OCI-LY7 (cell line): Measurements from ENCODE around the gene SRSF9. TPM values are rescaled to one million over a fixed set of nuclear protein-coding genes. Genes with fewer than 3 reads are reported as not detected.
"Not testable (repeated sequence)": the region's sequence is repeated elsewhere in the genome, so short reads cannot be mapped to it uniquely, and the experiment has no call there.

ENCODE experiments used
- BruUV-seq: library from RNA; stranded (reverse); fragments of 400-500 nt; replicated peaks from 2 replicates; lab custom pipeline; 2021; lab: Mats Ljungman, UMichigan
- CTCF ChIA-PET: fragments of 300-600 bp; sonication (Branson Sonifier 250); formaldehyde crosslinking; loops from one replicate; lab custom pipeline; 2022; ENCODE audit warnings: antibody characterized with exemption; ENCODE audit not compliant: unreplicated experiment; lab: Charles Lee
- POLR2A ChIA-PET: fragments of 300-600 bp; sonication (Branson Sonifier 250); formaldehyde crosslinking; loops from one replicate; lab custom pipeline; 2022; ENCODE audit warnings: antibody characterized with exemption; lab: Charles Lee
- DNase-seq: peaks from one replicate; pipeline ENCODE4 v3.0.0-alpha.2; 2015; ENCODE audit warnings: low spot score
- H2AFZ ChIP-seq: fragments of 200-600 bp; sonication (generic), shearing (Covaris generic); 2 replicates; pipeline ENCODE4 v1.6.1; 2014; ENCODE audit warnings: mild to moderate bottlenecking, antibody characterized with exemption, low read length, moderate library complexity
- H3K27ac ChIP-seq: fragments of 200-600 bp; sonication (generic); 2 replicates; pipeline ENCODE4 v1.5.1; 2014; ENCODE audit warnings: mixed run types, low read depth, mild to moderate bottlenecking, moderate library complexity, low read length, inconsistent platforms; ENCODE audit not compliant: poor library complexity, severe bottlenecking
- H3K36me3 ChIP-seq: fragments of 200-600 bp; sonication (generic); 2 replicates; pipeline ENCODE4 v1.6.1; 2014; ENCODE audit warnings: mild to moderate bottlenecking, antibody characterized with exemption, low read length, moderate library complexity, mixed read lengths; ENCODE audit not compliant: insufficient read depth
- H3K4me1 ChIP-seq: fragments of 200-600 bp; sonication (generic); 2 replicates; pipeline ENCODE4 v1.5.1; 2014; ENCODE audit warnings: mild to moderate bottlenecking, low read length; ENCODE audit not compliant: insufficient read depth, poor library complexity, severe bottlenecking
- H3K4me2 ChIP-seq: fragments of 200-600 bp; sonication (generic); 2 replicates; pipeline ENCODE4 v1.6.1; 2014; ENCODE audit warnings: mild to moderate bottlenecking, low read length
- H3K4me3 ChIP-seq: fragments of 200-600 bp; sonication (generic); 2 replicates; pipeline ENCODE4 v1.5.1; 2014; ENCODE audit warnings: mild to moderate bottlenecking, low read depth, low read length; ENCODE audit not compliant: poor library complexity, severe bottlenecking
- H3K79me2 ChIP-seq: fragments of 200-600 bp; sonication (generic); 2 replicates; pipeline ENCODE4 v1.6.1; 2016; ENCODE audit warnings: low read depth, mild to moderate bottlenecking, low read length, moderate library complexity, mixed read lengths; ENCODE audit not compliant: insufficient read depth
- H3K9me2 ChIP-seq: fragments of 200-600 bp; sonication (generic); 2 replicates; pipeline ENCODE4 v1.6.1; 2016; ENCODE audit warnings: mild to moderate bottlenecking, low read length, mixed read lengths; ENCODE audit not compliant: insufficient read depth
- H3K9me3 ChIP-seq: fragments of 200-600 bp; sonication (generic); 2 replicates; pipeline ENCODE4 v1.6.1; 2014; ENCODE audit warnings: mild to moderate bottlenecking, mixed run types, low read length, mixed read lengths
- H4K20me1 ChIP-seq: fragments of 200-600 bp; sonication (generic); 2 replicates; pipeline ENCODE4 v1.6.1; 2014; ENCODE audit warnings: mild to moderate bottlenecking, antibody characterized with exemption, low read length, moderate library complexity, mixed read lengths; ENCODE audit not compliant: insufficient read depth
- EZH2phosphoT487 ChIP-seq: fragments of 200-600 bp; sonication (generic); IDR thresholded peaks from 2 replicates; pipeline ENCODE4 v1.6.1; 2018; ENCODE audit warnings: low read depth, borderline replicate concordance, mild to moderate bottlenecking, mixed run types, antibody characterized with exemption, low read length, moderate library complexity, mixed read lengths
- intact Hi-C: fragments of 100-400 bp; cut with micrococcal nuclease; formaldehyde crosslinking; loops from one replicate; pipeline ENCODE4 v1.10.0; 2022; ENCODE audit not compliant: unreplicated experiment
- total RNA-seq, 2 experiments: library from RNA; depleted of rRNA in 1 of 2; stranded (reverse); fragments of >200 nt in 1 of 2; shearing (Covaris generic) in 1 of 2; gene quantifications; 2 replicates each; pipeline ENCODE4 v1.2.3, GENCODE V29; 2014 to 2022
- TF ChIP-seq, protein P1 (sequence below): fragments of 200-600 bp; sonication (generic); conservative IDR thresholded peaks from 2 replicates; pipeline ENCODE4 v1.5.1; 2014; ENCODE audit warnings: mild to moderate bottlenecking, antibody characterized with exemption, low read length, moderate library complexity, mixed read lengths

SRSF9 gene
- total RNA-seq, 2 experiments from 2014 or later: 203 to 295 TPM

GRCh38 chr12:120453060-120453750, 16.3 kb downstream of the SRSF9 start:
- Histone ChIP-seq H3K4me1 (no peaks in the 10 kb centered on the region), H3K36me3 (peaks cover 83% of the 10 kb centered on the region), H3K4me3 (no peak overlapping the region), H3K79me2 (peaks cover 21% of the 10 kb centered on the region), H3K4me2 (no peak overlapping the region), H4K20me1 (no peaks in the 10 kb centered on the region), H3K9me2 (no peaks in the 10 kb centered on the region), H3K27ac (no peak overlapping the region), H2AFZ (no peak overlapping the region), H3K9me3 (no peaks in the 10 kb centered on the region)
- intact Hi-C loops: no loop called here
- BruUV-seq: no TSS peak
- TF ChIP-seq, protein P1, sequence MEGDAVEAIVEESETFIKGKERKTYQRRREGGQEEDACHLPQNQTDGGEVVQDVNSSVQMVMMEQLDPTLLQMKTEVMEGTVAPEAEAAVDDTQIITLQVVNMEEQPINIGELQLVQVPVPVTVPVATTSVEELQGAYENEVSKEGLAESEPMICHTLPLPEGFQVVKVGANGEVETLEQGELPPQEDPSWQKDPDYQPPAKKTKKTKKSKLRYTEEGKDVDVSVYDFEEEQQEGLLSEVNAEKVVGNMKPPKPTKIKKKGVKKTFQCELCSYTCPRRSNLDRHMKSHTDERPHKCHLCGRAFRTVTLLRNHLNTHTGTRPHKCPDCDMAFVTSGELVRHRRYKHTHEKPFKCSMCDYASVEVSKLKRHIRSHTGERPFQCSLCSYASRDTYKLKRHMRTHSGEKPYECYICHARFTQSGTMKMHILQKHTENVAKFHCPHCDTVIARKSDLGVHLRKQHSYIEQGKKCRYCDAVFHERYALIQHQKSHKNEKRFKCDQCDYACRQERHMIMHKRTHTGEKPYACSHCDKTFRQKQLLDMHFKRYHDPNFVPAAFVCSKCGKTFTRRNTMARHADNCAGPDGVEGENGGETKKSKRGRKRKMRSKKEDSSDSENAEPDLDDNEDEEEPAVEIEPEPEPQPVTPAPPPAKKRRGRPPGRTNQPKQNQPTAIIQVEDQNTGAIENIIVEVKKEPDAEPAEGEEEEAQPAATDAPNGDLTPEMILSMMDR: no peak
- no peak for TF ChIP-seq EZH2phosphoT487
- ChIA-PET CTCF (no interaction called here), POLR2A (interaction anchor here (0.5 kb wide), 1 partner anchor 261 kb away, joined by 3 read pairs; no protein-coding TSS in a partner anchor)
- DNase-seq: no peak

DNA sequence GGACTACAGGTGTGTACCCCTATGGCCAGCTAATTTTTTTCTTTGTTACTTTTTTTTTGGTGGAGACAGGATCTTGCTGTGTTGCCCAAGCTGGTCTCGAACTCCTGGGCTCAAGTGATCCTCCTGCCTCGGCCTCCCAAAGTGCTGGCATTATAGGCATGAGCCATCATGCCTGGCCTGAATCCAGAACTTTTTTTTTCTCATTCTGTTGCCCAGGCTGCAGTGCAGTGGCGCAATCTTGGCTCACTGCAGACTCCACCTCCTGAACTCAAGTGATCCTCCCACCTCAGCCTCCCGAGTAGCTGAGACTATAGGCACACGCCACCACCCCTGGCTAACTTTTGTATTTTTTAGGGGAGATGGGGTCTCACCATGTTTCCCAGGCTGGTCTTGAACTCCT, 17.0 kb downstream of the SRSF9 start:
- ChIA-PET CTCF (interaction anchor here (1.0 kb wide), 1 partner anchor 14 kb away, joined by 3 read pairs; no protein-coding TSS in a partner anchor), POLR2A (interaction anchor here (0.6 kb wide), 1 partner anchor 9 kb away, joined by 3 read pairs; no protein-coding TSS in a partner anchor)
- H3K4me3 ChIP-seq, BruUV-seq, H3K4me2 ChIP-seq, H3K9me3 ChIP-seq, H3K27ac ChIP-seq, DNase-seq, H3K9me2 ChIP-seq, intact Hi-C loops, H4K20me1 ChIP-seq, H2AFZ ChIP-seq, H3K4me1 ChIP-seq: not testable (repeated sequence)
- peaks cover 28% of the 10 kb centered on the region for H3K79me2 ChIP-seq
- peaks cover 83% of the 10 kb centered on the region for H3K36me3 ChIP-seq

DNA sequence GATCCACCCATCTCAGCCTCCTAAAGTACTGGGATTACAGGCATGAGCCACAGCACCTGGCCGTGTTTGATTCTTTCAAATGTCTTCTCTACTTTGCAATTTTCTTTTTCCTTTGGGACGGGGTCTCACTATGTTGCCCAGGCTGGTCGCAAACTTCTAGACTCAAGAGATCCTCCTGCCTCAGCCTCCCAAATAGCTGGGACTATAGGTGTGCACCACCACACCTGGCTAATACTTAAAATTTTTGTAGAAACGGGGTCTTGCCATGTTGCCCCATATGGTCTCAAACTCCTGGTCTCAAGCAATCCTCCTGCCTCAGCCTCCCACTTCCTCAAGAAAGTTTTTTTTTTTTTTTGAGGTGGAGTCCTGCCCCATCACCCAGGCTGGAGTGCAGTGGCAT, 21.6 kb downstream of the SRSF9 start:
- peaks cover 71% of the 10 kb centered on the region for H3K79me2 ChIP-seq
- peaks cover 28% of the 10 kb centered on the region for H3K4me1 ChIP-seq
- ChIA-PET CTCF (no interaction called here), POLR2A (interaction anchor here (0.5 to 0.7 kb wide), 2 partner anchors 8 to 21 kb away, joined by 3 to 4 read pairs; no protein-coding TSS in a partner anchor)
- H3K36me3 ChIP-seq: peaks cover 62% of the 10 kb centered on the region
- peak overlapping the region; percentile 96 for H3K4me3 ChIP-seq
- H2AFZ ChIP-seq: no peak overlapping the region
- intact Hi-C loops: no loop called here
- no peaks in the 10 kb centered on the region for H3K9me2 ChIP-seq
- no TSS peak for BruUV-seq
- no peak for DNase-seq
- TF ChIP-seq, protein P1: no peak
- no peak for TF ChIP-seq EZH2phosphoT487
- H3K9me3 ChIP-seq: no peaks in the 10 kb centered on the region
- H4K20me1 ChIP-seq: no peaks in the 10 kb centered on the region
- H3K4me2 ChIP-seq: peak overlapping the region; percentile 92
- no peak overlapping the region for H3K27ac ChIP-seq

- H3K4me2 ChIP-seq: peak overlapping the region; percentile 92
- H3K9me2 ChIP-seq, H3K9me3 ChIP-seq, DNase-seq, CTCF ChIA-PET, H4K20me1 ChIP-seq, intact Hi-C loops: not testable (repeated sequence)
- peaks cover 28% of the 10 kb centered on the region for H3K4me1 ChIP-seq
- H3K36me3 ChIP-seq: peaks cover 57% of the 10 kb centered on the region
- H3K27ac ChIP-seq: peak overlapping the region; percentile 62
- H2AFZ ChIP-seq: peak overlapping the region; percentile 70
- H3K79me2 ChIP-seq: peaks cover 77% of the 10 kb centered on the region
- H3K4me3 ChIP-seq: peak overlapping the region; percentile 96
- BruUV-seq: TSS peak; percentile 78
- POLR2A ChIA-PET: interaction anchor here (0.6 to 0.8 kb wide), 2 partner anchors 12 to 1093 kb away, joined by 3 read pairs; no protein-coding TSS in a partner anchor
Observed at GRCh38 chr12:120446844-120447178, 22.7 kb downstream of the SRSF9 start.
